HG03460 (cell line): ENCODE measurements around the gene VWA5B1.

ENCODE experiments used
- ATAC-seq: cut with Tn5 transposase; IDR thresholded peaks from one replicate; pipeline ENCODE4 v1.9.1; 2021; ENCODE audit not compliant: unreplicated experiment

The VWA5B1 gene

GRCh38 chr1:20365421-20366055, 74.9 kb downstream of the VWA5B1 start:
- ATAC-seq, result no peak

GRCh38 chr1:20366056-20366462, 75.4 kb downstream of the VWA5B1 start:
- ATAC-seq, result no peak

- ATAC-seq, result no peak
Observed at GRCh38 chr1:20366463-20367115, 75.9 kb downstream of the VWA5B1 start.

- no peak for ATAC-seq
Observed at GRCh38 chr1:20367116-20367585, 76.5 kb downstream of the VWA5B1 start.

- no peak for ATAC-seq
Observed at GRCh38 chr1:20367626-20368025, 77.0 kb downstream of the VWA5B1 start.

GRCh38 chr1:20368866-20369470, 78.3 kb downstream of the VWA5B1 start:
- no peak for ATAC-seq

GRCh38 chr1:20370698-20371097, 80.0 kb downstream of the VWA5B1 start:
- no peak for ATAC-seq

- ATAC-seq, result no peak
Observed at GRCh38 chr1:20371411-20371810, 80.7 kb downstream of the VWA5B1 start.

GRCh38 chr1:20371883-20372282, 81.2 kb downstream of the VWA5B1 start:
- ATAC-seq, result no peak

GRCh38 chr1:20372676-20373075, 82.0 kb downstream of the VWA5B1 start:
- ATAC-seq, result no peak

- no peak for ATAC-seq
Observed at GRCh38 chr1:20373286-20373685, 82.6 kb downstream of the VWA5B1 start.

- no peak for ATAC-seq
Observed at GRCh38 chr1:20373764-20374163, 83.1 kb downstream of the VWA5B1 start.

GRCh38 chr1:20375563-20375962, 84.9 kb downstream of the VWA5B1 start:
- ATAC-seq, result no peak

- no peak for ATAC-seq
Observed at GRCh38 chr1:20376171-20376570, 85.5 kb downstream of the VWA5B1 start.

GRCh38 chr1:20376880-20377494, 86.3 kb downstream of the VWA5B1 start:
- ATAC-seq, result no peak

GRCh38 chr1:20377516-20378270, 87.0 kb downstream of the VWA5B1 start:
- ATAC-seq, result no peak

GRCh38 chr1:20379075-20379474, 88.4 kb downstream of the VWA5B1 start:
- no peak for ATAC-seq

- no peak for ATAC-seq
Observed at GRCh38 chr1:20380175-20380574, 89.5 kb downstream of the VWA5B1 start.

GRCh38 chr1:20380616-20381035, 90.0 kb downstream of the VWA5B1 start:
- no peak for ATAC-seq

GRCh38 chr1:20381045-20381641, 90.5 kb downstream of the VWA5B1 start:
- ATAC-seq, result no peak

GRCh38 chr1:20381961-20382360, 91.3 kb downstream of the VWA5B1 start:
- no peak for ATAC-seq
